Measurements from ENCODE around the gene EFCAB5. TPM values are rescaled to one million over a fixed set of nuclear protein-coding genes. Genes with fewer than 3 reads are reported as not detected.
"Not testable (repeated sequence)": the region's sequence is repeated elsewhere in the genome, so short reads cannot be mapped to it uniquely, and the experiment has no call there.

The EFCAB5 gene
- total RNA-seq, 2 experiments from 2014 or later: 0.25 to 0.53 TPM

GRCh38 chr17:30082773-30083172 lies 141.3 kb downstream of the EFCAB5 start:
- H3K4me1 Mint-ChIP-seq (ENCODE audit: low read depth): no peaks in the 10 kb centered on the region
- DNase-seq (no peak), ATAC-seq (ENCODE audit: poor library complexity) (no peak)
- no peaks in the 10 kb centered on the region for H3K4me1 ChIP-seq (ENCODE audit: insufficient read depth, low read length)
- H3K36me3 Mint-ChIP-seq (ENCODE audit: low read depth): no peaks in the 10 kb centered on the region
- no peak overlapping the region for H3K4me3 ChIP-seq (ENCODE audit: low read length)
- H3K27me3 Mint-ChIP-seq: no peaks in the 10 kb centered on the region
- intact Hi-C loops (cut with DNase I, micrococcal nuclease): no loop called here
- POLR2A ChIA-PET: interaction anchor here (0.6 kb wide), 1 partner anchor 76 kb away, joined by 3 read pairs; no protein-coding TSS in a partner anchor
- CTCF ChIA-PET: no interaction called here
- no peak for TF ChIP-seq CTCF (IDR thresholded peaks at IDR 0.05)
- no peak overlapping the region for H3K27ac ChIP-seq (ENCODE audit: low read depth in 1 of 2, low read length in 2 of 2)
- H3K4me3 Mint-ChIP-seq: no peak overlapping the region
- H3K9me3 ChIP-seq (ENCODE audit: control insufficient read depth in 1 of 2, insufficient read depth in 1 of 2, low read length in 2 of 2): peaks cover 0 to 3% of the 10 kb centered on the region in 2 experiments
- no peaks in the 10 kb centered on the region for H3K9me3 Mint-ChIP-seq
- peaks cover 0 to 2% of the 10 kb centered on the region in 2 experiments for H3K27me3 ChIP-seq (ENCODE audit: control insufficient read depth in 1 of 2, insufficient read depth in 2 of 2, low read length in 2 of 2)
- no peak overlapping the region for H3K27ac Mint-ChIP-seq
- no peaks in the 10 kb centered on the region for H3K36me3 ChIP-seq (ENCODE audit: insufficient read depth, low read length)

- Mint-ChIP-seq H3K9me3 (no peaks in the 10 kb centered on the region), H3K36me3 (ENCODE audit: low read depth) (no peaks in the 10 kb centered on the region), H3K27me3 (peaks cover 4% of the 10 kb centered on the region), H3K4me1 (ENCODE audit: low read depth) (no peaks in the 10 kb centered on the region), H3K4me3 (no peak overlapping the region), H3K27ac (no peak overlapping the region)
- Histone ChIP-seq H3K4me3 (ENCODE audit: low read length) (no peak overlapping the region), H3K27me3 (ENCODE audit: control insufficient read depth in 1 of 2, insufficient read depth in 2 of 2, low read length in 2 of 2) (peaks cover 0 to 5% of the 10 kb centered on the region in 2 experiments), H3K9me3 (ENCODE audit: control insufficient read depth in 1 of 2, insufficient read depth in 1 of 2, low read length in 2 of 2) (peaks cover 0 to 3% of the 10 kb centered on the region in 2 experiments), H3K4me1 (ENCODE audit: insufficient read depth, low read length) (no peaks in the 10 kb centered on the region), H3K36me3 (ENCODE audit: insufficient read depth, low read length) (no peaks in the 10 kb centered on the region), H3K27ac (ENCODE audit: low read depth in 1 of 2, low read length in 2 of 2) (no peak overlapping the region)
- intact Hi-C loops (cut with DNase I, micrococcal nuclease): no loop called here
- POLR2A ChIA-PET: interaction anchor here (0.7 kb wide), 1 partner anchor 8 kb away, joined by 4 read pairs; no protein-coding TSS in a partner anchor
- ATAC-seq (ENCODE audit: poor library complexity) (no peak), DNase-seq (no peak)
- CTCF ChIA-PET: interaction anchor here (1.7 kb wide), 1 partner anchor 8 kb away, joined by 5 read pairs; no protein-coding TSS in a partner anchor
- TF ChIP-seq CTCF (IDR thresholded peaks at IDR 0.05): no peak
These were observed 143.4 kb downstream of the EFCAB5 start for GRCh38 chr17:30084788-30085187.

- ATAC-seq (ENCODE audit: poor library complexity): no peak
- Histone ChIP-seq H3K27ac (ENCODE audit: low read depth in 1 of 2, low read length in 2 of 2) (no peak overlapping the region), H3K9me3 (ENCODE audit: control insufficient read depth in 1 of 2, insufficient read depth in 1 of 2, low read length in 2 of 2) (peaks cover 0 to 3% of the 10 kb centered on the region in 2 experiments), H3K36me3 (ENCODE audit: insufficient read depth, low read length) (no peaks in the 10 kb centered on the region), H3K4me1 (ENCODE audit: insufficient read depth, low read length) (no peaks in the 10 kb centered on the region), H3K4me3 (ENCODE audit: low read length) (no peak overlapping the region), H3K27me3 (ENCODE audit: control insufficient read depth in 1 of 2, insufficient read depth in 2 of 2, low read length in 2 of 2) (peaks cover 0 to 5% of the 10 kb centered on the region in 2 experiments)
- intact Hi-C loops (cut with DNase I, micrococcal nuclease): no loop called here
- DNase-seq: no peak
- peaks cover 4% of the 10 kb centered on the region for H3K27me3 Mint-ChIP-seq
- ChIA-PET CTCF (no interaction called here), POLR2A (no interaction called here)
- no peak overlapping the region for H3K27ac Mint-ChIP-seq
- no peaks in the 10 kb centered on the region for H3K4me1 Mint-ChIP-seq (ENCODE audit: low read depth)
- no peak overlapping the region for H3K4me3 Mint-ChIP-seq
- TF ChIP-seq CTCF (IDR thresholded peaks at IDR 0.05): no peak
- H3K36me3 Mint-ChIP-seq (ENCODE audit: low read depth): no peaks in the 10 kb centered on the region
- no peaks in the 10 kb centered on the region for H3K9me3 Mint-ChIP-seq
These were observed 145.5 kb downstream of the EFCAB5 start for GRCh38 chr17:30086896-30087295.

- DNase-seq; CTCF ChIA-PET; H3K27ac ChIP-seq (ENCODE audit: low read depth in 1 of 2, low read length in 2 of 2); H3K27ac Mint-ChIP-seq; H3K36me3 Mint-ChIP-seq (ENCODE audit: low read depth); H3K9me3 Mint-ChIP-seq; H3K36me3 ChIP-seq (ENCODE audit: insufficient read depth, low read length); POLR2A ChIA-PET; intact Hi-C loops (cut with DNase I, micrococcal nuclease); H3K9me3 ChIP-seq (ENCODE audit: control insufficient read depth in 1 of 2, insufficient read depth in 1 of 2, low read length in 2 of 2); H3K4me1 Mint-ChIP-seq (ENCODE audit: low read depth); H3K4me1 ChIP-seq (ENCODE audit: insufficient read depth, low read length); H3K27me3 ChIP-seq (ENCODE audit: control insufficient read depth in 1 of 2, insufficient read depth in 2 of 2, low read length in 2 of 2); H3K27me3 Mint-ChIP-seq; H3K4me3 ChIP-seq (ENCODE audit: low read length); ATAC-seq (ENCODE audit: poor library complexity); H3K4me3 Mint-ChIP-seq: not testable (repeated sequence)
These were observed 146.0 kb downstream of the EFCAB5 start for GRCh38 chr17:30087431-30087830.
